Measurements from ENCODE around the gene FLRT1. TPM values are rescaled to one million over a fixed set of nuclear protein-coding genes. Genes with fewer than 3 reads are reported as not detected.

FLRT1 gene
- total RNA-seq, 1 experiment from 2014 or later: 0.39 TPM

DNA sequence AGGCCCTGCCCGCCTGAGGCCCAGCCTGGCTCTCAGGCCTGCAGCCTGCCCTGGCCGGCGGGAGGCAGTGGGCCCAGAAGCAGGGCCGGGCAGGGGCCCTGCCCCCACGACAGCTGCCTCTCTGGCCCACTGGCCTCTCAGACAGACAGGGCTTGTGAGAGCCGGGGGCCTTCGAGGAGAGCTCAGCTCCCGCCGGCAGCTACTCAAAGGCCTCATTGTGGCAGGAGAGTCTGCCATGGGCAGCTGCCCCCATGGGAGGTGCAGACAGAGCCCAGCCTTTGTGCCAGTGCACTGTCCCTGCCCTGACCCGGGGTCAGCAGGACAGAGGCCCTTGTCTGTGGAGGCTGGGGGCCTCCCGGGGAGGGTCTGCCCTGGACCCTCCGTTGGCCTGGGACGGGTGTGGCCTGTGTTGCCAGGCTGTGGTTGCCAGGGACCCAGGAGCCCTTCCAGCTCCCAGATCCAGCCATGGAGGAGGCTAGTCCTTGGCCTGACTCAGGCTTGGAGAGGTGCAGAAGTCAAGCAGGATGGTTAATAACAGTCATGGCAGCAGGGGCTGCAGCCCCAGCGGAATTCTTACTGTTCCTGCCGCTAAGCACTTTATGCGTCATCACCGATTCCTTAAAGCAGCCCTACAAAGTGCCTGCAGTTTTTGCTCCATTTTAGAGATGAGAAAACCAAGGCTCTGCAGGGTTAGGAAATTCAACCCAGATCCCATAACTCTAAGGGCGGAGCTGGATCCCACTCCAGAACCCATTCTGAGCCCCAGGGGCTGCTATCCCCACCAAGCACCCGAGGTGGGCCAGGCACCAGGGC, 12.5 kb downstream of the FLRT1 start:
- BruUV-seq (replicated peaks): no TSS peak
- Mint-ChIP-seq H3K4me3 (ENCODE audit: unreplicated experiment) (no peak overlapping the region), H3K9me3 (ENCODE audit: unreplicated experiment) (no peaks in the 10 kb centered on the region), H3K4me1 (ENCODE audit: low read depth, unreplicated experiment) (no peaks in the 10 kb centered on the region), H3K27ac (ENCODE audit: unreplicated experiment) (no peak overlapping the region), H3K27me3 (ENCODE audit: insufficient read depth, unreplicated experiment) (no peaks in the 10 kb centered on the region), H3K36me3 (ENCODE audit: insufficient read depth, unreplicated experiment) (no peaks in the 10 kb centered on the region)
- H3K9me3 ChIP-seq: no peaks in the 10 kb centered on the region
- no peaks in the 10 kb centered on the region for H3K4me1 ChIP-seq
- CTCF ChIA-PET: no interaction called here
- intact Hi-C loops (cut with micrococcal nuclease; ENCODE audit: unreplicated experiment): no loop called here
- no peaks in the 10 kb centered on the region; the same call in 1 of the 2 replicates for H3K36me3 ChIP-seq (ENCODE audit: control insufficient read depth, insufficient read depth, low read length)
- no peak overlapping the region for H3K4me3 ChIP-seq (ENCODE audit: low read depth, low read length)
- TF ChIP-seq, protein P1, sequence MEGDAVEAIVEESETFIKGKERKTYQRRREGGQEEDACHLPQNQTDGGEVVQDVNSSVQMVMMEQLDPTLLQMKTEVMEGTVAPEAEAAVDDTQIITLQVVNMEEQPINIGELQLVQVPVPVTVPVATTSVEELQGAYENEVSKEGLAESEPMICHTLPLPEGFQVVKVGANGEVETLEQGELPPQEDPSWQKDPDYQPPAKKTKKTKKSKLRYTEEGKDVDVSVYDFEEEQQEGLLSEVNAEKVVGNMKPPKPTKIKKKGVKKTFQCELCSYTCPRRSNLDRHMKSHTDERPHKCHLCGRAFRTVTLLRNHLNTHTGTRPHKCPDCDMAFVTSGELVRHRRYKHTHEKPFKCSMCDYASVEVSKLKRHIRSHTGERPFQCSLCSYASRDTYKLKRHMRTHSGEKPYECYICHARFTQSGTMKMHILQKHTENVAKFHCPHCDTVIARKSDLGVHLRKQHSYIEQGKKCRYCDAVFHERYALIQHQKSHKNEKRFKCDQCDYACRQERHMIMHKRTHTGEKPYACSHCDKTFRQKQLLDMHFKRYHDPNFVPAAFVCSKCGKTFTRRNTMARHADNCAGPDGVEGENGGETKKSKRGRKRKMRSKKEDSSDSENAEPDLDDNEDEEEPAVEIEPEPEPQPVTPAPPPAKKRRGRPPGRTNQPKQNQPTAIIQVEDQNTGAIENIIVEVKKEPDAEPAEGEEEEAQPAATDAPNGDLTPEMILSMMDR (IDR thresholded peaks at IDR 0.05; ENCODE audit: insufficient read depth in 1 of 2, low read depth in 1 of 2, low read length in 1 of 2, severe bottlenecking in 1 of 2, unreplicated experiment in 1 of 2): no peak
- no peak for DNase-seq
- POLR2A ChIA-PET: no interaction called here
- H3K27me3 ChIP-seq (replicated peaks; ENCODE audit: control insufficient read depth, insufficient read depth, low read length): no peaks in the 10 kb centered on the region

DNA sequence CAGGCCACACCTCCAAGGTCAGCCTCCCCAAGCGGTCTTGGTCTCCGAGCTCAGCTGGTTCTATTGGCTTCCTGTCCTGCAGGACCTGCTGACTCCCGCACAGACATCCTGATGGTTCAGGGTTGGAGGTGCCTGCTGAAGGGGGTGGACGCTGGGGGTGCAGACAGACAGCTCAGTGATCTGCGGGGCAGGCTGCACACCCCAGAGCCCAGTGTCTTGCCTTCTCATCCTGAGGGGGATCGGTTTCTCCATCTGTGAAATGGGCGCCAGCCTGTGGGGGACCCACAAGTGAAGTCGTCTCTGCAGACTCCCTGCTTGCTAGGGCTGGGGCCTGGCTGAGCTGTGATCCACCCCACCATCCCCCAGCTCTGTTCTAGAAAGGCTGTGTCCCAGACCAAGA, 13.8 kb downstream of the FLRT1 start:
- Mint-ChIP-seq H3K27me3 (ENCODE audit: insufficient read depth, unreplicated experiment) (no peaks in the 10 kb centered on the region), H3K4me3 (ENCODE audit: unreplicated experiment) (no peak overlapping the region), H3K27ac (ENCODE audit: unreplicated experiment) (no peak overlapping the region), H3K36me3 (ENCODE audit: insufficient read depth, unreplicated experiment) (no peaks in the 10 kb centered on the region), H3K9me3 (ENCODE audit: unreplicated experiment) (no peaks in the 10 kb centered on the region), H3K4me1 (ENCODE audit: low read depth, unreplicated experiment) (no peaks in the 10 kb centered on the region)
- ChIA-PET POLR2A (interaction anchor here (0.6 kb wide), 1 partner anchor 1487 kb away, joined by 3 read pairs; no protein-coding TSS in a partner anchor), CTCF (no interaction called here)
- Histone ChIP-seq H3K27me3 (replicated peaks; ENCODE audit: control insufficient read depth, insufficient read depth, low read length) (no peaks in the 10 kb centered on the region), H3K4me1 (no peaks in the 10 kb centered on the region), H3K36me3 (ENCODE audit: control insufficient read depth, insufficient read depth, low read length) (no peaks in the 10 kb centered on the region; the same call in 1 of the 2 replicates), H3K4me3 (ENCODE audit: low read depth, low read length) (no peak overlapping the region), H3K9me3 (no peaks in the 10 kb centered on the region)
- no peak for DNase-seq
- intact Hi-C loops (cut with micrococcal nuclease; ENCODE audit: unreplicated experiment): no loop called here
- no TSS peak for BruUV-seq (replicated peaks)
- TF ChIP-seq, protein P1 (IDR thresholded peaks at IDR 0.05; ENCODE audit: insufficient read depth in 1 of 2, low read depth in 1 of 2, low read length in 1 of 2, severe bottlenecking in 1 of 2, unreplicated experiment in 1 of 2): no peak

DNA sequence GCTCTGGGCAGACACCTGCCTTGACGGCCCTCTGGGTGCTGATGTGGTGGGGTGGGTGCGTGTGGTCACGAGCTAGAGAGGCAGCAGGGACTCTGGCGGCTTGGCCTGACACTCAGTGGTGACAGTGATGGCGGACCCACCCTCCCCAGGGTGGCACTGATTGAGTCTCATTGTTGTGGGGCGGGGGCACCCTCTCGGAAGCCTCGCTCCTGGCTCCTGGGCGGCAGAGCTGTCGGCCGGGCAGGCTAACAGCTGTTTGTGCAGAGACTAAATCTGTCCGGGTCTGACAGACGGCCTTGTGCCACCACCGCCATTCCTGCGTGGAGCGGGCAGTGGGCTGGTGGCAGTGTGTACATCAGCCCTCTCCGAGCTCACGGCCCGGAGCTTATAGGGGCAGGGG, 15.6 kb downstream of the FLRT1 start:
- Mint-ChIP-seq H3K4me3 (ENCODE audit: unreplicated experiment) (no peak overlapping the region), H3K27me3 (ENCODE audit: insufficient read depth, unreplicated experiment) (no peaks in the 10 kb centered on the region), H3K36me3 (ENCODE audit: insufficient read depth, unreplicated experiment) (no peaks in the 10 kb centered on the region), H3K4me1 (ENCODE audit: low read depth, unreplicated experiment) (no peaks in the 10 kb centered on the region), H3K27ac (ENCODE audit: unreplicated experiment) (no peak overlapping the region), H3K9me3 (ENCODE audit: unreplicated experiment) (no peaks in the 10 kb centered on the region)
- Histone ChIP-seq H3K9me3 (no peaks in the 10 kb centered on the region), H3K4me3 (ENCODE audit: low read depth, low read length) (no peak overlapping the region), H3K27me3 (replicated peaks; ENCODE audit: control insufficient read depth, insufficient read depth, low read length) (no peaks in the 10 kb centered on the region), H3K4me1 (no peaks in the 10 kb centered on the region), H3K36me3 (ENCODE audit: control insufficient read depth, insufficient read depth, low read length) (no peaks in the 10 kb centered on the region)
- CTCF ChIA-PET: no interaction called here
- TF ChIP-seq, protein P1 (IDR thresholded peaks at IDR 0.05; ENCODE audit: insufficient read depth in 1 of 2, low read depth in 1 of 2, low read length in 1 of 2, severe bottlenecking in 1 of 2, unreplicated experiment in 1 of 2): no peak
- BruUV-seq (replicated peaks): no TSS peak
- intact Hi-C loops (cut with micrococcal nuclease; ENCODE audit: unreplicated experiment): no loop called here
- POLR2A ChIA-PET: no interaction called here
- DNase-seq: no peak
